ENCODE data around the gene HK1. TPM values are rescaled to one million over a fixed set of nuclear protein-coding genes. Genes with fewer than 3 reads are reported as not detected.
A peak's percentile ranks its signal among the peaks of the same experiment; 100 is the strongest.

The HK1 gene
- total and polyA plus RNA-seq, 2 of the 4 experiments (the other 2 are of a cell fraction), result 53.7 to 90.5 TPM

DNA sequence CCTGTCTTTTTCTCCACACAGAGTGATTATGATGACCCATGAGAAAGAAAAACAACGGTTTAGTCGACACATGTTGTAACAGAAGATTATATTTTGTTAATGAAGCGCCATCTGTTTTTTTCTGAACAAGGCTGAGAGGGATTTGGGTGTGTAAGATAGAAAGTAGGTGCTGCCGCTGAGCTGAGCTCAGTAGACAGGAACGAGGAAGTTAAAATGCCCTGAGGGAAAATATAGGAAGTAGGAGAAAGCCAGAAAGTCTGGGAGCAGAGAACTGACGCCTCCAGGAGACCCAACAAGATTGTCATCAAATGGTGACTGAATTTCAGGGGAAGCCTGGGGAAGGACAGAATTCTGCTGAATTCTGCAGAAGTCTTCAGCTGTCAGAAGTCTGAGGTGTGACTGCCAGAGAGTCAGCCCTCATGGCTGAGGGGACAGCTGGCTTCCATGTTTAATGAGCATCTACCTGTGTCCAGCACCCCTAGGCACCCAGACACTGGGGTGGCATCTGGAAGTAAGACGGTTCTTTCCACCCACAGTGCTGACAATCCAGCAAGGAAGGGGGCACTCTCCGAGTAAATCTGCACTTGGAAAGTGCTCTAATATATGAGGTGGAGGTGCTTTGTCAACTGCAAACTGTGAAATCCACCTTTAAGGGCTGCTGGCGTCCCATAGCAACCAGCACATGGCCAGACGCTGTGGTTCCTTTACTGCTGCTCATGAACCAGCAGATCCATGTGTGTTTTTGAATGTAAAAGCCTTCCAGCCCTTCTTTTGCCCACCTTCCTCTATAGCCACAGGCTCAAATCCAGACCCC is 160.4 kb downstream of the HK1 start:
- Histone ChIP-seq H2AK5ac (ENCODE audit: low read depth, low read length) (peak overlapping the region; percentile 81), H3K27ac (ENCODE audit: insufficient read depth, low read length) (peak overlapping the region; percentile 5; the same call in 1 of the 2 replicates), H3K9me3 (ENCODE audit: control insufficient read depth, insufficient read depth, low read length) (no peaks in the 10 kb centered on the region), H2BK15ac (ENCODE audit: low read depth, low read length) (peak overlapping the region; percentile 68; the same call in 2 of the 3 replicates), H3K4me3 (ENCODE audit: insufficient read depth, low read depth, low read length) (no peak overlapping the region), H3K9me1 (ENCODE audit: insufficient read depth, low read length) (peaks cover 11% of the 10 kb centered on the region; the same call in 1 of the 2 replicates), H2BK5ac (ENCODE audit: low read depth, low read length, poor library complexity, severe bottlenecking) (peak overlapping the region; percentile 7), H3K4me2 (ENCODE audit: low read depth, low read length) (peak overlapping the region; percentile 5), H2BK120ac (ENCODE audit: low read depth, low read length) (peak overlapping the region; percentile 39), H3K4me1 (ENCODE audit: control insufficient read depth, insufficient read depth, low read length) (peaks cover 12% of the 10 kb centered on the region), H4K91ac (ENCODE audit: insufficient read depth, low read depth, low read length) (peak overlapping the region; percentile 51), H3K18ac (ENCODE audit: low read depth, low read length) (peak overlapping the region; percentile 11), H4K5ac (ENCODE audit: low read depth, low read length) (peak overlapping the region; percentile 42), H3K9ac (ENCODE audit: low read depth, low read length) (no peak overlapping the region; the same call in 1 of the 2 replicates), H3K14ac (replicated peaks; ENCODE audit: low read depth, low read length) (peak overlapping the region; percentile 44), H4K8ac (ENCODE audit: low read depth in 2 of 2, low read length in 2 of 2) (peak overlapping the region; percentile 80 to 81), H3K23ac (ENCODE audit: low read depth, low read length) (peak overlapping the region; percentile 28; the same call in 1 of the 2 replicates), H3K27me3 (ENCODE audit: control insufficient read depth, insufficient read depth, low read length) (peaks cover 13% of the 10 kb centered on the region), H3K79me1 (ENCODE audit: low read depth in 1 of 2, low read length in 2 of 2) (no peaks in the 10 kb centered on the region), H3K4ac (ENCODE audit: low read depth, low read length) (peak overlapping the region; percentile 61), H4K20me1 (ENCODE audit: insufficient read depth, low read length) (no peaks in the 10 kb centered on the region), H2BK20ac (ENCODE audit: low read depth, low read length) (peak overlapping the region; percentile 69), H3K56ac (ENCODE audit: extremely low read depth, insufficient read depth, low read length) (no peak overlapping the region), H3K36me3 (ENCODE audit: control insufficient read depth, insufficient read depth, low read length) (no peaks in the 10 kb centered on the region), H2AK9ac (replicated peaks; ENCODE audit: low read depth, low read length, poor library complexity) (no peak overlapping the region), H2AFZ (replicated peaks; ENCODE audit: low read length, poor library complexity) (peak overlapping the region; percentile 72)
- BruUV-seq (replicated peaks), result no TSS peak
- intact Hi-C loops (cut with micrococcal nuclease), result no loop called here
- 9% methylated on average over 4 of the region's 10 CpGs; no CpG with 5 or more reads in 1 of the 2 experiments for WGBS, 2 experiments (ENCODE audit: extremely low coverage in 2 of 2, insufficient read length in 1 of 2)
- POLR2A ChIA-PET (ENCODE audit: unreplicated experiment), result no interaction called here
- DNase-seq, result peak; percentile 16
- in situ Hi-C loops (cut with MboI; ENCODE audit: low sequenced_read_pairs), result no loop called here
- CTCF ChIA-PET, result no interaction called here
- dilution Hi-C loops (cut with HindIII; ENCODE audit: low sequenced_read_pairs, unreplicated experiment), result no loop called here
- peak; percentile 45; the same call in 1 of the 2 replicates for ATAC-seq (ENCODE audit: low read depth)
- TF ChIP-seq BHLHE40 (IDR thresholded peaks at IDR 0.05; ENCODE audit: low read depth, low read length) (no peak), MAFK (IDR thresholded peaks at IDR 0.05; ENCODE audit: low read depth, low read length) (no peak), RFX5 (IDR thresholded peaks at IDR 0.05; ENCODE audit: low read depth, low read length) (no peak), POLR2A (IDR thresholded peaks at IDR 0.05; ENCODE audit: low read depth, low read length) (no peak), SMC3 (IDR thresholded peaks at IDR 0.05; ENCODE audit: low read depth, low read length) (no peak), FOS (IDR thresholded peaks at IDR 0.05; ENCODE audit: low read depth, low read length) (no peak), RAD21 (IDR thresholded peaks at IDR 0.05; ENCODE audit: low read length) (no peak), MXI1 (IDR thresholded peaks at IDR 0.05; ENCODE audit: borderline replicate concordance, low read depth, low read length) (no peak)
- TF ChIP-seq, protein P1, sequence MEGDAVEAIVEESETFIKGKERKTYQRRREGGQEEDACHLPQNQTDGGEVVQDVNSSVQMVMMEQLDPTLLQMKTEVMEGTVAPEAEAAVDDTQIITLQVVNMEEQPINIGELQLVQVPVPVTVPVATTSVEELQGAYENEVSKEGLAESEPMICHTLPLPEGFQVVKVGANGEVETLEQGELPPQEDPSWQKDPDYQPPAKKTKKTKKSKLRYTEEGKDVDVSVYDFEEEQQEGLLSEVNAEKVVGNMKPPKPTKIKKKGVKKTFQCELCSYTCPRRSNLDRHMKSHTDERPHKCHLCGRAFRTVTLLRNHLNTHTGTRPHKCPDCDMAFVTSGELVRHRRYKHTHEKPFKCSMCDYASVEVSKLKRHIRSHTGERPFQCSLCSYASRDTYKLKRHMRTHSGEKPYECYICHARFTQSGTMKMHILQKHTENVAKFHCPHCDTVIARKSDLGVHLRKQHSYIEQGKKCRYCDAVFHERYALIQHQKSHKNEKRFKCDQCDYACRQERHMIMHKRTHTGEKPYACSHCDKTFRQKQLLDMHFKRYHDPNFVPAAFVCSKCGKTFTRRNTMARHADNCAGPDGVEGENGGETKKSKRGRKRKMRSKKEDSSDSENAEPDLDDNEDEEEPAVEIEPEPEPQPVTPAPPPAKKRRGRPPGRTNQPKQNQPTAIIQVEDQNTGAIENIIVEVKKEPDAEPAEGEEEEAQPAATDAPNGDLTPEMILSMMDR (conservative IDR thresholded peaks at IDR 0.05; ENCODE audit: low read depth, low read length), result no peak
